Measurements from ENCODE around the gene FETUB. TPM values are rescaled to one million over a fixed set of nuclear protein-coding genes. Genes with fewer than 3 reads are reported as not detected.

FETUB gene
- total RNA-seq, 6 experiments from 2014 or later: 4.4 to 195 (median 47.9) TPM

DNA sequence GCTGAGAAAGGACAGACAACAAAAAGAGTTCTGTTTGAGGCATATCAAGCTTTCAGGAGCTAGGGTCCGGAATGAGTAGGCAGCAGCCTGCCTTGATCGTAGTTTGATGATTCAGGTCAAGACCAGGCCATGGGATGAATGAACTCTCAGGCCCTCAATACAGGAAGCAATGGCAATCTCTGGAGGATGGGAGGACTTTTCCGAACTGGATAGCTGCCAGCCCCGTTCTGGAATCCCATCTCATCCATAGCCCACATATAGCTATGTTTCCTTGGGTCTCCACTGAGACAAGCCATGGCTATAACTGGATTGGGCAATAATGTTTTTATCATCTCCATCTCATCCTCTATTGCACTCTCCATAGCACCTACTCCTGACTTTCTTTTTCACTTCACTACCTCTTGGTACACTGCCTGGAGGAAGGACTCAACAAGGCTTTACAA is 14.6 kb upstream of the FETUB start:
- Histone ChIP-seq H3K27ac (no peak overlapping the region), H3K4me3 (no peak overlapping the region), H3K36me3 (no peaks in the 10 kb centered on the region), H3K27me3 (no peaks in the 10 kb centered on the region), H3K4me1 (peaks cover 0 to 6% (median 0%) of the 10 kb centered on the region in 4 donors), H3K9me3 (no peaks in the 10 kb centered on the region)
- ATAC-seq (peak; percentile 17 to 58 (median 32)), DNase-seq (no peak)
- TF ChIP-seq POLR2A (IDR thresholded peaks at IDR 0.05): no peak
- no peak for TF ChIP-seq CTCF (IDR thresholded peaks at IDR 0.05)
- 34% methylated on average over 2 of the region's 4 CpGs for WGBS (ENCODE audit: insufficient coverage, low coverage, low lambda C conversion rate, missing lambda C conversion rate)
- intact Hi-C loops (cut with DNase I): no loop called here

DNA sequence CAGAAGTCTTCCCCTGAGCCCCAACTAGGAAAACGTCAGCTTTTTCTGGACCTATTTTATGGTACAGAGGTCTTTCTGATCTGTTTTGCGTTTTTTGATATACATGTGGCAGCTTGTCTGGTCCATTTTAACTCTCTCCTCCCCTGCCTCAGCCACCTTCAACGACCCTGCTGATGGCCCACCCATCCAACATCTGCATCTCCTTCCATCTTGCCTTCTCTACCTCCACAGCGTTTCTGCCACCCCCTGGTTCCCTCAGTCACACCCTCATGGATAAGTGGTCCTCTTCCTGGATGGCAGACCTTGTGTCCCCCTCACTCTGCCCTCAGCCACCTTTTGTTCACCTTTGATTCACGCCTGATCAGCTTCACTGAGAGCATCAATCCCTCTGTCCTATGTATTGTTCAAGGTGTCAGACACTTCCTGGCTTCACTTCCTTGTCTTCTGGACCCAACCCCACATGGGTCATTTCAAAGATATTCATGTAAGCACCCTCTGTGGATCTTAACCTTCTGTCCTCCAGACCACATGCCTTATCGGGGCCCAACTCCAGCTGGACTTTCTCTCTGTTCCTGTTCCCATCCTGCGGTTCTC is 13.8 kb upstream of the FETUB start:
- DNase-seq (no peak), ATAC-seq (no peak)
- Histone ChIP-seq H3K9me3 (no peaks in the 10 kb centered on the region), H3K27me3 (no peaks in the 10 kb centered on the region), H3K27ac (no peak overlapping the region), H3K4me1 (peaks cover 0 to 14% (median 0%) of the 10 kb centered on the region in 4 donors), H3K36me3 (no peaks in the 10 kb centered on the region), H3K4me3 (no peak overlapping the region)
- TF ChIP-seq POLR2A (IDR thresholded peaks at IDR 0.05) (no peak), CTCF (IDR thresholded peaks at IDR 0.05) (no peak)
- WGBS (ENCODE audit: insufficient coverage, low coverage, low lambda C conversion rate, missing lambda C conversion rate): 45% methylated on average over 7 of the region's 7 CpGs
- intact Hi-C loops (cut with DNase I): no loop called here

DNA sequence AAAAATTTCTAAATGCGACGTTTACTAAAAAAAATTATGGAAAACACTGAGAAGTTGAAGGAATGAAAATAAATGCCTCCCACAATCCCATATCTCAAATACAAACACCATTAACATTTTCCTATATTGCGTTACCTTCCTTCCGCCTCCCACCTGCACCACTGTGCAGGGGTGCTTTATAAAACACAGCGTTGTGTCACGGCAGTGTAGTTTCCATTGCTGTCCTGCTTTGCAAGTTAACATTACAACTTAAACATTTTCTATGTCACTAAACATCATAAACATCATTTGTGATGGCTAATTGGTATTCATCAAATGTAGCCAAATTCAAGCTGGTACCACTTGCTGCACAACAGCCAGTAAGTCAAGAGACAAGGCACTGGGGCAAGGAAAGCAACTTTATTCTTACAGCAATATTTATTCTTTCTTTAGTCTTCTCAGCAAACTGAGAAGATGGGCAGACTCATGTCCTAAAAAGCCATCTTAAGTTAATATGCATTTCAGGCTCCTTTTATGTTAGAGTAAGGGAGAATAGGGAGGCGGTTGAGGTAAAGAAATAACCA is 12.3 kb upstream of the FETUB start:
- DNase-seq (no peak), ATAC-seq (no peak)
- Histone ChIP-seq H3K9me3 (no peaks in the 10 kb centered on the region), H3K27me3 (no peaks in the 10 kb centered on the region), H3K4me3 (no peak overlapping the region), H3K36me3 (no peaks in the 10 kb centered on the region), H3K27ac (no peak overlapping the region), H3K4me1 (peaks cover 0 to 27% (median 0%) of the 10 kb centered on the region in 4 donors)
- TF ChIP-seq CTCF (IDR thresholded peaks at IDR 0.05): no peak
- intact Hi-C loops (cut with DNase I): no loop called here
- WGBS (ENCODE audit: insufficient coverage, low coverage, low lambda C conversion rate, missing lambda C conversion rate): 72% methylated on average over 7 of the region's 7 CpGs

GRCh38 chr3:186628756-186629155 is 11.4 kb upstream of the FETUB start:
- intact Hi-C loops (cut with DNase I): no loop called here
- DNase-seq (no peak), ATAC-seq (no peak)
- Histone ChIP-seq H3K27ac (no peak overlapping the region), H3K36me3 (no peaks in the 10 kb centered on the region), H3K4me3 (no peak overlapping the region), H3K27me3 (no peaks in the 10 kb centered on the region), H3K4me1 (peaks cover 0 to 32% (median 0%) of the 10 kb centered on the region in 4 donors), H3K9me3 (no peaks in the 10 kb centered on the region)
- WGBS (ENCODE audit: insufficient coverage, low coverage, low lambda C conversion rate, missing lambda C conversion rate): 40% methylated on average over 5 of the region's 7 CpGs
- TF ChIP-seq CTCF (IDR thresholded peaks at IDR 0.05) (no peak), POLR2A (IDR thresholded peaks at IDR 0.05) (no peak)
